A549 (cell line): ENCODE measurements around the gene FTCD.

ENCODE experiments used
- BHLHE40 ChIP-seq: IDR thresholded peaks from 2 replicates; pipeline ENCODE4 v1.6.1; 2012; ENCODE audit warnings: low read depth, low read length, inconsistent platforms
- EP300 ChIP-seq, 2 experiments: fragments of >200 bp; sonication (Bioruptor Twin); formaldehyde crosslinking; IDR thresholded peaks; 2 replicates in 1 of 2; 3 replicates in 1 of 2; pipeline ENCODE4 v1.6.1; 2016 to 2017
- ESRRA ChIP-seq: fragments of 150-350 bp; IDR thresholded peaks from 2 replicates; pipeline ENCODE4 v1.6.1; 2014; ENCODE audit warnings: mild to moderate bottlenecking, low read length, borderline replicate concordance
- TF ChIP-seq, protein P1 (sequence below): fragments of >200 bp; sonication (Bioruptor Twin); formaldehyde crosslinking; IDR thresholded peaks from 3 replicates; pipeline ENCODE4 v1.5.1; 2016

DNA sequence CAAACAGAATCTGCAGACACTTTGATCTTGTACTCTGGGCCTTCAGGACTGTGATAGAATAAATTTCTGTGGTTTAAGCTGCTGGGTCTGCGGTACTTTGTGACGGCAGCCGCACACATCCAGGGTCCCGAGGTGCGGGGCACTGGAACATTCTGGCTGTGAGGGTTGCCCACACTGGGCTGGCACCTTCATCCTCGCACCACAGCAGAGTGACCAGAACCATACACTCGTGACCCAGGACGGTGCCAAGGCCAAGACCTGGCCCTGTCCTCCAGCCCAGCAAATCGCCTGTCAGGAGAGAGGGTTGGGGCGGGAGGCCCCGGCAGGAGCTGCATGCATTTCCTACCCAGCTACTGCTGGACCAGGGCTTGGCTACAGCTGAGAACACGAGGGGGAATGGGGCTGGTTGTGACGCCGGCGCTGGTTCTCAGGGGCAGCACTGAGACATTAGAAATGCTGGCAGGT lies 2.6 kb upstream of the FTCD start:
- TF ChIP-seq ESRRA (no peak), EP300 (IDR thresholded peaks at IDR 0.05) (no peak), BHLHE40 (no peak)
- TF ChIP-seq, protein P1, sequence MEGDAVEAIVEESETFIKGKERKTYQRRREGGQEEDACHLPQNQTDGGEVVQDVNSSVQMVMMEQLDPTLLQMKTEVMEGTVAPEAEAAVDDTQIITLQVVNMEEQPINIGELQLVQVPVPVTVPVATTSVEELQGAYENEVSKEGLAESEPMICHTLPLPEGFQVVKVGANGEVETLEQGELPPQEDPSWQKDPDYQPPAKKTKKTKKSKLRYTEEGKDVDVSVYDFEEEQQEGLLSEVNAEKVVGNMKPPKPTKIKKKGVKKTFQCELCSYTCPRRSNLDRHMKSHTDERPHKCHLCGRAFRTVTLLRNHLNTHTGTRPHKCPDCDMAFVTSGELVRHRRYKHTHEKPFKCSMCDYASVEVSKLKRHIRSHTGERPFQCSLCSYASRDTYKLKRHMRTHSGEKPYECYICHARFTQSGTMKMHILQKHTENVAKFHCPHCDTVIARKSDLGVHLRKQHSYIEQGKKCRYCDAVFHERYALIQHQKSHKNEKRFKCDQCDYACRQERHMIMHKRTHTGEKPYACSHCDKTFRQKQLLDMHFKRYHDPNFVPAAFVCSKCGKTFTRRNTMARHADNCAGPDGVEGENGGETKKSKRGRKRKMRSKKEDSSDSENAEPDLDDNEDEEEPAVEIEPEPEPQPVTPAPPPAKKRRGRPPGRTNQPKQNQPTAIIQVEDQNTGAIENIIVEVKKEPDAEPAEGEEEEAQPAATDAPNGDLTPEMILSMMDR = no peak
